Hepatocyte (in vitro differentiated cells): ENCODE measurements around the gene RSKR. TPM values are rescaled to one million over a fixed set of nuclear protein-coding genes. Genes with fewer than 3 reads are reported as not detected.

ENCODE experiments used
- polyA plus RNA-seq: library from polyadenylated mRNA; unstranded; fragments of >200 nt; fragmentation: Nextera tagmentation; extraction: Ambion mirVana; gene quantifications from 2 replicates; pipeline ENCODE4 v1.2.1, GENCODE V29; 2016
- total RNA-seq: library from RNA; depleted of rRNA; stranded (reverse); fragments of >200 nt; gene quantifications from 2 replicates; pipeline ENCODE4 v1.2.3, GENCODE V29; 2014

RSKR gene
- total and polyA plus RNA-seq, 2 experiments from 2014 or later, result 2.2 to 5.3 TPM

Other genes starting within 250 kb of the RSKR start
- not detected in 2 replicates for gene SEBOX, start 249.0 kb downstream of the RSKR start, total RNA-seq
- gene SEBOX, start 249.0 kb downstream of the RSKR start, polyA plus RNA-seq, result not detected in 2 replicates
- gene VTN, start 243.9 kb downstream of the RSKR start, total RNA-seq, result 1,128 and 1,263 TPM in 2 replicates
- gene VTN, start 243.9 kb downstream of the RSKR start, polyA plus RNA-seq, result 613 and 763 TPM in 2 replicates
- 12.8 and 19.5 TPM in 2 replicates for gene SARM1, start 242.5 kb downstream of the RSKR start, total RNA-seq
- gene SARM1, start 242.5 kb downstream of the RSKR start, polyA plus RNA-seq, result 11.0 and 14.5 TPM in 2 replicates
- gene SLC46A1, start 208.0 kb downstream of the RSKR start, total RNA-seq, result 41.9 and 54.5 TPM in 2 replicates
- 34.8 and 43.1 TPM in 2 replicates for gene SLC46A1, start 208.0 kb downstream of the RSKR start, polyA plus RNA-seq
- gene SLC13A2, start 140.5 kb downstream of the RSKR start, total RNA-seq, result 1.2 and 2.0 TPM in 2 replicates
- 1.1 and 2.0 TPM in 2 replicates for gene SLC13A2, start 140.5 kb downstream of the RSKR start, polyA plus RNA-seq
- gene FOXN1, start 107.8 kb downstream of the RSKR start, total RNA-seq, result not detected in 2 replicates
- 0.87 TPM in 1 of 2 replicates, not detected in the other for gene FOXN1, start 107.8 kb downstream of the RSKR start, polyA plus RNA-seq
- 65.2 and 68.1 TPM in 2 replicates for gene UNC119, start 61.6 kb downstream of the RSKR start, total RNA-seq
- gene UNC119, start 61.6 kb downstream of the RSKR start, polyA plus RNA-seq, result 85.5 and 87.6 TPM in 2 replicates
- gene PIGS, start 42.7 kb downstream of the RSKR start, total RNA-seq, result 39.5 and 59.1 TPM in 2 replicates
- 65.4 and 78.2 TPM in 2 replicates for gene PIGS, start 42.7 kb downstream of the RSKR start, polyA plus RNA-seq
- 31.8 and 34.5 TPM in 2 replicates for gene ALDOC, start 37.3 kb downstream of the RSKR start, total RNA-seq
- gene ALDOC, start 37.3 kb downstream of the RSKR start, polyA plus RNA-seq, result 14.9 and 16.2 TPM in 2 replicates
- gene SPAG5, start 15.2 kb downstream of the RSKR start, total RNA-seq, result 13.9 and 16.3 TPM in 2 replicates
- 17.9 and 19.2 TPM in 2 replicates for gene SPAG5, start 15.2 kb downstream of the RSKR start, polyA plus RNA-seq
- 74.1 and 82.4 TPM in 2 replicates for gene BLTP2, start 31.0 kb upstream of the RSKR start, total RNA-seq
- gene BLTP2, start 31.0 kb upstream of the RSKR start, polyA plus RNA-seq, result 38.3 and 40.1 TPM in 2 replicates
- gene SDF2, start 47.7 kb upstream of the RSKR start, total RNA-seq, result 77.4 and 78.6 TPM in 2 replicates
- gene SDF2, start 47.7 kb upstream of the RSKR start, polyA plus RNA-seq, result 123 and 148 TPM in 2 replicates
- 48.8 and 50.8 TPM in 2 replicates for gene SUPT6H, start 48.0 kb upstream of the RSKR start, total RNA-seq
- 32.6 and 34.3 TPM in 2 replicates for gene SUPT6H, start 48.0 kb upstream of the RSKR start, polyA plus RNA-seq
- 3.9 and 4.4 TPM in 2 replicates for gene PROCA1, start 97.7 kb upstream of the RSKR start, total RNA-seq
- gene PROCA1, start 97.7 kb upstream of the RSKR start, polyA plus RNA-seq, result 1.1 and 1.8 TPM in 2 replicates
- 160 and 184 TPM in 2 replicates for gene RAB34, start 103.7 kb upstream of the RSKR start, total RNA-seq
- 180 and 185 TPM in 2 replicates for gene RAB34, start 103.7 kb upstream of the RSKR start, polyA plus RNA-seq
- 501 and 614 TPM in 2 replicates for gene RPL23A, start 105.8 kb upstream of the RSKR start, total RNA-seq
- gene RPL23A, start 105.8 kb upstream of the RSKR start, polyA plus RNA-seq, result 1,050 and 1,115 TPM in 2 replicates
- gene TLCD1, start 112.0 kb upstream of the RSKR start, total RNA-seq, result 12.5 and 14.6 TPM in 2 replicates
- 23.4 and 26.6 TPM in 2 replicates for gene TLCD1, start 112.0 kb upstream of the RSKR start, polyA plus RNA-seq
- 3.3 and 5.5 TPM in 2 replicates for gene NEK8, start 114.6 kb upstream of the RSKR start, total RNA-seq
- 8.1 and 9.7 TPM in 2 replicates for gene NEK8, start 114.6 kb upstream of the RSKR start, polyA plus RNA-seq
- gene TRAF4, start 129.8 kb upstream of the RSKR start, total RNA-seq, result 99.5 and 107 TPM in 2 replicates
- 66.2 and 81.4 TPM in 2 replicates for gene TRAF4, start 129.8 kb upstream of the RSKR start, polyA plus RNA-seq
- gene FAM222B, start 228.6 kb upstream of the RSKR start, total RNA-seq, result 7.9 and 10.3 TPM in 2 replicates
- gene FAM222B, start 228.6 kb upstream of the RSKR start, polyA plus RNA-seq, result 28.5 and 36.0 TPM in 2 replicates
- gene ERAL1, start 240.8 kb upstream of the RSKR start, total RNA-seq, result 30.0 and 42.8 TPM in 2 replicates
- gene ERAL1, start 240.8 kb upstream of the RSKR start, polyA plus RNA-seq, result 56.2 and 77.1 TPM in 2 replicates